Neural cell (in vitro differentiated cells): ENCODE data around the gene CCDC80.

Experiments
- EZH2 ChIP-seq: fragments of 200-600, 300-800 bp; shearing (Covaris generic), sonication (generic); IDR thresholded peaks from 2 replicates; pipeline ENCODE4 v1.6.1; 2014; ENCODE audit warnings: antibody characterized with exemption, low read length, borderline replicate concordance, mild to moderate bottlenecking; ENCODE audit not compliant: insufficient read depth, poor library complexity, severe bottlenecking
- POLR2AphosphoS5 ChIP-seq: IDR thresholded peaks from 2 replicates; pipeline ENCODE4 v1.6.1; 2012
- RAD21 ChIP-seq: fragments of 450-650 bp; conservative IDR thresholded peaks from 2 replicates; pipeline ENCODE4 v1.6.1; 2014; ENCODE audit warnings: antibody characterized with exemption, mild to moderate bottlenecking, moderate library complexity
- SMC3 ChIP-seq: fragments of 450-650 bp; conservative IDR thresholded peaks from 2 replicates; pipeline ENCODE4 v1.6.1; 2014; ENCODE audit warnings: antibody characterized with exemption, mild to moderate bottlenecking, moderate library complexity; ENCODE audit not compliant: poor library complexity
- TAF1 ChIP-seq: IDR thresholded peaks from 2 replicates; pipeline ENCODE4 v1.6.1; 2012; ENCODE audit warnings: low read depth
- TF ChIP-seq, protein P1 (sequence below): fragments of 450-650 bp; IDR thresholded peaks from 2 replicates; pipeline ENCODE4 v1.5.1; 2014; ENCODE audit warnings: antibody characterized with exemption, mild to moderate bottlenecking, moderate library complexity; ENCODE audit not compliant: poor library complexity, severe bottlenecking
- TF ChIP-seq, protein P2 (sequence below): IDR thresholded peaks from 2 replicates; pipeline ENCODE4 v1.6.1; 2012; ENCODE audit warnings: borderline replicate concordance

DNA sequence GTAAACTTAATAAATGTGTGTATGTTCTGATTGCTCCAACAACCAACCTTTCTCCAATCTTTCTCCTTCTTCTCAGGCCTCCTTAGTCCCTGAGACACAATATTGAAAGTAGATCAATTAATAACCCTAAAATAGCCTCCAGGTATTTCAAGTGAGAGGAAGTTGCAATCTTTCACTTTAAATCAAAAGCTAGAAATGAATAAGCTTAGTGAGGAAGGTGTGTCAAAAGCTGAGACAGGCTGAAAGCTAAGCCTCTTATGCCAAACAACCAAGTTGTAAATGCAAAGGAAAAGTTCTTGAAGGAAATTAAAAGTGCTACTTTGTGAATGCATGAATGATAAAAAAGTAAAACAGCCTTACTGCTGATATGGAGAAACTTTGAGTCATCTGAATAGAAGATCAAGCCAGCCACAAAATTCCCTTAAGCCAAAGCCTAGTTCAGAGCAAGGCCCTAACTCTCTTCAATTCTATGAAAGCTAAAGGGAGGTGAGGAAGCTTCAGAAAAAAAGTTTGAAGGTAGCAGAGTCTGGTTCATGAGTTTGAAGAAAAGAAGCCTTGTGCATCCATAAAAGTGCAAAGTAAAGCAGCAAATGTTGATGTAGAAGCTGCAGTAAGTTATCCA, 38.6 kb downstream of the CCDC80 start:
- TF ChIP-seq, protein P1, sequence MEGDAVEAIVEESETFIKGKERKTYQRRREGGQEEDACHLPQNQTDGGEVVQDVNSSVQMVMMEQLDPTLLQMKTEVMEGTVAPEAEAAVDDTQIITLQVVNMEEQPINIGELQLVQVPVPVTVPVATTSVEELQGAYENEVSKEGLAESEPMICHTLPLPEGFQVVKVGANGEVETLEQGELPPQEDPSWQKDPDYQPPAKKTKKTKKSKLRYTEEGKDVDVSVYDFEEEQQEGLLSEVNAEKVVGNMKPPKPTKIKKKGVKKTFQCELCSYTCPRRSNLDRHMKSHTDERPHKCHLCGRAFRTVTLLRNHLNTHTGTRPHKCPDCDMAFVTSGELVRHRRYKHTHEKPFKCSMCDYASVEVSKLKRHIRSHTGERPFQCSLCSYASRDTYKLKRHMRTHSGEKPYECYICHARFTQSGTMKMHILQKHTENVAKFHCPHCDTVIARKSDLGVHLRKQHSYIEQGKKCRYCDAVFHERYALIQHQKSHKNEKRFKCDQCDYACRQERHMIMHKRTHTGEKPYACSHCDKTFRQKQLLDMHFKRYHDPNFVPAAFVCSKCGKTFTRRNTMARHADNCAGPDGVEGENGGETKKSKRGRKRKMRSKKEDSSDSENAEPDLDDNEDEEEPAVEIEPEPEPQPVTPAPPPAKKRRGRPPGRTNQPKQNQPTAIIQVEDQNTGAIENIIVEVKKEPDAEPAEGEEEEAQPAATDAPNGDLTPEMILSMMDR, result no peak
- TF ChIP-seq RAD21, result no peak
- no peak for TF ChIP-seq SMC3
- TF ChIP-seq POLR2AphosphoS5, result no peak
- no peak for TF ChIP-seq TAF1
- no peak for TF ChIP-seq EZH2
- TF ChIP-seq, protein P2, sequence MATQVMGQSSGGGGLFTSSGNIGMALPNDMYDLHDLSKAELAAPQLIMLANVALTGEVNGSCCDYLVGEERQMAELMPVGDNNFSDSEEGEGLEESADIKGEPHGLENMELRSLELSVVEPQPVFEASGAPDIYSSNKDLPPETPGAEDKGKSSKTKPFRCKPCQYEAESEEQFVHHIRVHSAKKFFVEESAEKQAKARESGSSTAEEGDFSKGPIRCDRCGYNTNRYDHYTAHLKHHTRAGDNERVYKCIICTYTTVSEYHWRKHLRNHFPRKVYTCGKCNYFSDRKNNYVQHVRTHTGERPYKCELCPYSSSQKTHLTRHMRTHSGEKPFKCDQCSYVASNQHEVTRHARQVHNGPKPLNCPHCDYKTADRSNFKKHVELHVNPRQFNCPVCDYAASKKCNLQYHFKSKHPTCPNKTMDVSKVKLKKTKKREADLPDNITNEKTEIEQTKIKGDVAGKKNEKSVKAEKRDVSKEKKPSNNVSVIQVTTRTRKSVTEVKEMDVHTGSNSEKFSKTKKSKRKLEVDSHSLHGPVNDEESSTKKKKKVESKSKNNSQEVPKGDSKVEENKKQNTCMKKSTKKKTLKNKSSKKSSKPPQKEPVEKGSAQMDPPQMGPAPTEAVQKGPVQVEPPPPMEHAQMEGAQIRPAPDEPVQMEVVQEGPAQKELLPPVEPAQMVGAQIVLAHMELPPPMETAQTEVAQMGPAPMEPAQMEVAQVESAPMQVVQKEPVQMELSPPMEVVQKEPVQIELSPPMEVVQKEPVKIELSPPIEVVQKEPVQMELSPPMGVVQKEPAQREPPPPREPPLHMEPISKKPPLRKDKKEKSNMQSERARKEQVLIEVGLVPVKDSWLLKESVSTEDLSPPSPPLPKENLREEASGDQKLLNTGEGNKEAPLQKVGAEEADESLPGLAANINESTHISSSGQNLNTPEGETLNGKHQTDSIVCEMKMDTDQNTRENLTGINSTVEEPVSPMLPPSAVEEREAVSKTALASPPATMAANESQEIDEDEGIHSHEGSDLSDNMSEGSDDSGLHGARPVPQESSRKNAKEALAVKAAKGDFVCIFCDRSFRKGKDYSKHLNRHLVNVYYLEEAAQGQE, result no peak
